GM20000 (cell line): ENCODE data around the gene EFTUD2.

Experiments
- DNase-seq: peaks from one replicate; pipeline ENCODE4 v3.0.0; 2012; ENCODE audit warnings: low spot score
- TF ChIP-seq, protein P1 (sequence below): IDR thresholded peaks from 2 replicates; pipeline ENCODE4 v1.5.1; 2012; ENCODE audit warnings: mild to moderate bottlenecking, control low read depth; ENCODE audit errors: extremely low read depth, missing control alignments

The EFTUD2 gene

GRCh38 chr17:44808156-44808555 is 91.1 kb downstream of the EFTUD2 start:
- TF ChIP-seq, protein P1, sequence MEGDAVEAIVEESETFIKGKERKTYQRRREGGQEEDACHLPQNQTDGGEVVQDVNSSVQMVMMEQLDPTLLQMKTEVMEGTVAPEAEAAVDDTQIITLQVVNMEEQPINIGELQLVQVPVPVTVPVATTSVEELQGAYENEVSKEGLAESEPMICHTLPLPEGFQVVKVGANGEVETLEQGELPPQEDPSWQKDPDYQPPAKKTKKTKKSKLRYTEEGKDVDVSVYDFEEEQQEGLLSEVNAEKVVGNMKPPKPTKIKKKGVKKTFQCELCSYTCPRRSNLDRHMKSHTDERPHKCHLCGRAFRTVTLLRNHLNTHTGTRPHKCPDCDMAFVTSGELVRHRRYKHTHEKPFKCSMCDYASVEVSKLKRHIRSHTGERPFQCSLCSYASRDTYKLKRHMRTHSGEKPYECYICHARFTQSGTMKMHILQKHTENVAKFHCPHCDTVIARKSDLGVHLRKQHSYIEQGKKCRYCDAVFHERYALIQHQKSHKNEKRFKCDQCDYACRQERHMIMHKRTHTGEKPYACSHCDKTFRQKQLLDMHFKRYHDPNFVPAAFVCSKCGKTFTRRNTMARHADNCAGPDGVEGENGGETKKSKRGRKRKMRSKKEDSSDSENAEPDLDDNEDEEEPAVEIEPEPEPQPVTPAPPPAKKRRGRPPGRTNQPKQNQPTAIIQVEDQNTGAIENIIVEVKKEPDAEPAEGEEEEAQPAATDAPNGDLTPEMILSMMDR, result no peak
- DNase-seq, result no peak

- peak; percentile 34 for DNase-seq
- TF ChIP-seq, protein P1, result no peak
These were observed 91.5 kb downstream of the EFTUD2 start for GRCh38 chr17:44807817-44808155.

DNA sequence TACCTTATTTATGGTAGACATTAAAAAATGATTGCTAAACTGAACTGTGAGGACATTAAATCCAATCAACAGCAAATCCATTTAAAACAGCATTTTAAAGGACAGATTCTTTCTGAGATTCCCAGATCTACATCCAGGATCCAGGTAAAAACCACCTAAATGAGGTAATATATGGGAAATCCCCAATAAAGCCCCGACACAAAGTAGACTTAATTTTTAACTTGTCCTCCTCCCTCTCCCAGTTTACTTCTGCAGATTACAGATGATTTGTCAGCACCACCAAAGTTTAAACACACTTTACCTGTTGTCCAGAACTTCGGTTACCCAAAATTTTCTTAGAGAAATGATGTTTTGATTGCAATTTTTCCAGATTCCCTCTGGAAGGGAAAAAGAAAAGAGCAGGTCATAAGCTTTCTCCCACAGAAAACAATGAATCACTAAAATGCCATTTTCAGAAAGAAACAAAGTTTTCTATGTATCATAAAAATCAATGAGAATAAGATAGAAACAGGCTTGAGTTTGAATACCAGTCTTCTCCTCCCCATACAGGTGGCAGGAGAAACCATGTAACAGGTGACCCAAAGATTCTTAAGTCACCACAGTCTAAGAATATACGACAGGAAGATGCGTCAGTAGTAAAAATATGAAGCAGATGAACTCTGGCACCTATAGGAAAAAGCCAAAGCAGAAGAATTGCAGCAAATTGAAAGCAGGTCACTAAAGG is 92.0 kb downstream of the EFTUD2 start:
- TF ChIP-seq, protein P1, result no peak
- peak; percentile 37 for DNase-seq

DNA sequence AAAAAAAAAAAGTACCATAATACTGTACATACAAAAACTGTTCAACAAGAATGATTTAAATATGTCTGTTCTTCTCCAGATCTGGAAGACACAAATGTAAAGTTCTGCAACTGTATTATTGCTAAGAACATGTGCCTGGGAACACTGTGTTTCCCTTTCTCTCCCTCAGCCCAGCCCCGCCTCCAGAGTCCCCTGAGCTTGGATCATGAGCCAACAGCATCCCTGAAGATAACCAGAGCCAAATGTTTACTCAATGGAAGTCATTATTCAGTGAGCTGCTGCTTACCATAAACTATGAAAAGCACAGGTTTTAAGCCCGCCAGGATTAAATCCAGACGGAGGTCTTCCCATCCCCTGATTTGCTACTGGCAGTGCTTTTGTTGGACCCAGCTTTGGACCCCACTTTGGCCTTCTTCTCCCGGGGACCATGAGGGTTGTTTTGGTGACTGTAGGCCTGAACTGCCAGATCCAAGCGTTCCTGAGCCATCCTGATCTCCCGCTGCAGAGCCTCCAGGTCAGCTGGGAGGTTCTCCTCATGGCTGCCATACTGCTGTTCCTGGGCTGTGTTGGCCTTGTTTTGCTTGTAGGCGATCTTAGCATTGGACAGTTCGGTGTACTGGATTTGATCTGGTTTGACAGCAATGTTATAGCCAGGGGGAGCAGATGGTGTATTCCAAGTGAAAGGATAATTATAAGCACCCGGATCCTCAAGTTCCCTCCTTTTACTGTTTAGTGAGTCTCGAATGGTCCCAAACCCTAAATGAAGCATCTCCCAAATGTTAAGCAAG is 94.7 kb downstream of the EFTUD2 start:
- no peak for DNase-seq
- TF ChIP-seq, protein P1, result no peak

- no peak for DNase-seq
- TF ChIP-seq, protein P1, result no peak
These were observed 97.4 kb downstream of the EFTUD2 start for GRCh38 chr17:44801880-44802279.
